Hematopoietic multipotent progenitor cell treated with erythropoietin and hydrocortisone succinate and interleukin-3 and kit ligand, for 17 days (in vitro differentiated cells): ENCODE results near the gene BPGM.
"Not testable (repeated sequence)": the region's sequence is repeated elsewhere in the genome, so short reads cannot be mapped to it uniquely, and the experiment has no call there.

Experiments
- DNase-seq: peaks from one replicate; pipeline ENCODE4 v3.0.0-alpha.2; 2015; ENCODE audit warnings: low spot score

Gene BPGM

DNA sequence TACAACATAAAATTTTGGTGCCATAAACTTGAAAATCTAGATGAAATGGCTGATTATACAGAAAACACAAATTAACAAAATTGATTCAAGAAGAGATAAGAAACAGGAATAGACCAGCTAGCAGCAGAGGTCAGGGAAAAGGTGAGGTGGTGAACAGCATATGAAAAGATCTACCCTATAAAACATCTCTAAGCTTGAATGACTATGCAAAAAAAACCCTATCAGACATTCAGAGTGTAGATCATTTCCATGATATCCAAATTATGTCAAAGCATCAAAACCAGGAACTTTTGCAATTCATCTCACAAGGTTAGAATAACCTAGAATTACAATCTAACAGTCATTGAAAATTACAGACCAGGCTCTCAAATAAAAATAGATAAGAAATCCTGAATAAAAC, 14.6 kb upstream of the BPGM start:
- DNase-seq = no peak

DNA sequence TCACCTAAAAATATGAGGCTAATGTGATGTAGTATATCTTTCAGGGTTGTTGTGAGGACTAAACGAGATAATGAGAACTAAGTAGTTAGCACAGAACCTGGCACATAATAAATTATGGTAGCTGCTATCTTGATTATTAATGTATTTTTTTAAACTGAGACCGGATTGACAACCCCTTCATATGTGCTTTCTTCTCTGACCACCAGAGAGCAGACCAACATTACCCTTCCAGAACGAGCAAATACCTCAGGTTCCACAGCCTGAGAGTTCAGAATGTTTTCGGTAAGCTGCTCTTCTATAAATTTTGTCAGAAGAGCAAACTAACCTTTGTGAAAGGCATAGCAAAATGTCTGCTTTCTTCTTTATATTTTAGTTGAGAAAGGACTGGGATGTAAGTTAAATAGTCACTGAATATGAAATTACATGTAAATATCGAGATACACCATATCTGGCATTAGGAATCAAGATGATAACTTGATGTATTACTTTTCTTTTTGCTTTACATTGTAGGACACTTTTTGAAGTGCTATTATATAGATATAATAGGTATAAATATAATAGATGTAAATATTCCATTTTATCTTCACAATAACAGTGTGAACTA, 13.6 kb upstream of the BPGM start:
- peak; percentile 85 for DNase-seq

DNA sequence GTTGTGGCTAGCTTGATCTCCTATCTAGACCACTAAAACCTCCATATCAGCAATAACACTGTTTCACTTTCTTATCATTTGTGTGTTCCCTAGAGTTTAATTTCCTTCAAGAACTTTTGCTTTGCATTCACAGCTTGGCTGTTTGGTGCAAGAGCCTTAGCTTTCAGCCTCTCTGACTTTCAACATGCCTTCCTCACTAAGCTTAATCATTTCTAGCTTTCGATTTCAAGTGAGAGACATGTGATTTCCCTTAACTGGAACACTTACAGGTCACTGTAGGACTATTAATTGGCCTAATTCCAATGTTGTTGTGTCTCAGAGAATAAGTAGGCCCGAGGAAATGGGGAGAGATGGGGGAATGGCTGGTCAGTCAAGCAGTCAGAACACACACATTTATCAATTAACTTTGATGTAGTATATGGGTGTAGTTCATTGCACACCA, 10.6 kb upstream of the BPGM start:
- peak; percentile 44 for DNase-seq

DNA sequence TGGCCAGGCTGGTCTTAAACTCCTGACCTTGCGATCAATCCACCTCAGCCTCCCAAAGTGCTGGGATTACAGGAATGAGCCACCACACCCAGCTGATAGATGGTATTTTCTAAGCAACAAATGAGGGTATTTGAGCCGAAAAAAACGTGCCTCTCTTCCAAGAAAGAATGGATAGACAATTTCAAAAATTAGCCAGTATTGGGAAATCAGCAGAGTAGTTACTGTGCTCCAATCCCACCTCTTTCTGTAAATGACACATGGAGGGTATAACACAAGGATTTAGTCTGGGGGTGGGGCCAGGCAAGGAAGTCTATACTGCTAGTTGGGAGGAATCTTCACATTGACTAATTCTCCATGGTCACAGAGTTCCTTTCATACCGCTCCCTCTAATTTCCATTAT, 9.2 kb upstream of the BPGM start:
- no peak for DNase-seq

DNA sequence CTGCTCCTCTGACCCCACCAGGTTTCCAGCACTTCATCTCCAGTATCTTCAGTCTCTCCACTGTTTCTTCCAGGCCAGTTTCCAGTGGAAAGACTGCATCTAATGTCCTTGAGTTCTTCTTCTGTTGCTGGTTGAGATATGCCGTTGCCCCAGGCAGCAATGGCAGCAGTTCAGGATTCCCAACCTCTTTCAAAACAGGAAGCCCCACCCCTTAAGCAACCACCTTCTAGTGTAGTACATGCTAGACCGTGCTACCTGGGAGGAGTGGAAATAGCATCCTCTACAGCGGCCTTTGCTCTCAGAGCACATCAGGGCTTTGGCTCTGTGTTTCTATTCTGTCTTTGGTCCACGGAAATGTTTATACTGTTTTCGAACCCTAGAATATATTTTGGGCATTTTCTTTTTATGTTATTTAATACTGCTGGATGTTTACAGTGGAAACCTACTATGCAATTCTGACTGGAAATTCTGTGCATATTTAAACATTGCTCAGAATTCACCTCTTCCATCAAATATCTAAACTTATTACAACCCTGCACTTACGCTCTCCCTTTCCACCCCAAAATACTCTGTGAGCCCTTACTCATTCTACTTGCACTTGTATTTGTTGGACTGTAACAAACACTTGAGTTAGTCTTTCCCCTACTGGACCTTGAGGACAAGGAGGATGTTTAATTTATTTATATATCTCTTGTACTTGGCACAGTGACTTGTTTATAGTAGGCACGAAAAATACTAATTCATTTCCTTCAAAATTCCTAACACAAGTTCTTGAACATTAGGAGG, 8.5 kb upstream of the BPGM start:
- DNase-seq = peak; percentile 28

DNA sequence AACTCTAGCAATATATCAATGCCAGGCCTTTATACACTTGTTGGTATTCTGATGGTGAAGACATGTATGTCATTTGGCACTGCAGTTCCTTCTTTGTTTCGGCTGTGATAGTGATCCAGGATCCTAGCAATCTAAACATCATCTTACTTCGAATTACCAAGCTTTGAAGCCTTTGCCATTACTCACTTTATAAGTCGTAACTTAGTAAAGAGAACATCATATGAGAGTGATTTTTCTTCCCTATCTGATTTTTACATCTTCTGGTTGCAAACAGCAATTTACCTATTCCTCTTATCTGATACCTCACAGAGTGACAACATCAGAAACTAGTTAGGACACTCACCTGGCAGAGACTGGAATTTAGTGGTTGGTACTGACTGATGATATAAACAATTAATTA, 7.6 kb upstream of the BPGM start:
- DNase-seq = peak; percentile 46

DNA sequence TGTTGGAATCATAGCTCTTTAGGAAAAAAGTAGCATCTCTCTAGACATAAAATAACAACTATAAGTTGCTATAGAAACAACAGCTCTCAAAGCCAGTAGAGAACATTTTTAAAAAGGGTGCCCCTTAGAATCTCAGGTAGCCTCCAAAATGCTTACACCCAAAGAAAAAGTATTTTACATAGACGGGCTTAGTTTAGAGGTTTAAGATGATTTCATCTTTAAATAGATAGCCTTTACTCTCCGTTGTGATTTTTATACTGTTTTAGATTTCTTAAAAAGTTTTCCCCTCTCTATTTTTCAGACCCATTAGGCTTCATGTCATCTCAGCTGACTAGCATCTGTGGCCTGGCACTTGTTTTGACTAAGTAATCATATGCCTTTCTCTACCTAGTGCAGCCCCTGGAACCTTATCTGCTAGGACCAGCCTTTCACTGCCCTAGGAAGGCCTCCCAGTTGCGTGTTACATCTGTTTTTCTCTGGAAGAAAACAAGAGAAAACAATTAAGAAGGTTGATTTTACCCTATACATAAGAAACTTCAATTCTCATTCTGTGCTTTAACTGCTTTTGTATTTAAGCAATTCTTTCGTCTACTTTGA, 6.9 kb upstream of the BPGM start:
- DNase-seq = peak; percentile 86

DNA sequence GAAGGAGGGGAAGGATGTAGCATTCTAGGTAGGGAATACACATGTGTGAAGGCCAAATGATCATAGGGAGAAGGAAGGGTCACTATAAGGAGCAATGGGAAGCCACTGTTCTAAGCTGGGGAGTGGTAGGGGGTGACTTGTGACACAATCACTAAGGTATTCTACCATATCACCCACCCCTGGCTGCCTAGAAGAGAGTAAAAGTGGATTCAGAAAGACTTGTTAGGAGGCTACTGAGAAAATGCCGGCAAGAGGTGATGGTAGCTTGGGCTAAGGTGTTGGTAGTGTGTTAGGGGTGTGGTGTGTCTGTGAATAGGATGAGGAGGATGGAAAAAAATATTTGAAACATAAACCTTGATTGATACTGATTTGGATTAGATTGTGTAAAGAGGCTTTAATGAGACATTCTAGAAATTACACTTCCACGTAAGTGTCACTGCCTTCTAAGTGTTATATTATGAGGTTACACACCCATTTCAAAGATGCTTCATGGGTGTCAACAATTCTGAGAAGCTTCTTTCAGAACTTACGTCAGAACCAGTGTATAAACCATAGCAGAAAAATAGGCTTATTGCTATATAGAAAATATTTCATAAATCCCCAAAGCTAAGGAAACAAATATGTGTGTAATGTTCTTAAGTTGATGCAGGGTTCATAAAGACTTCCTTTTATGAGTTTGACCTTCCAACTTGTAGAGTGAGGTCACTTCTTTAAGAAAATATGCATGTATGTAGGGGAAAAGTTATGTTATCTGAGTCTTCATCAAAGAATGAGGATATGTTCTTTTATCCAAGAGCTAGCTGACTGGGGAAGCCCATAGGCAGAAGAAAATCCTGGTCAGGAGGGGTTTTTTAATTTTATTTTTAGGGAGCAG, 5.6 kb upstream of the BPGM start:
- DNase-seq = peak; percentile 49

DNA sequence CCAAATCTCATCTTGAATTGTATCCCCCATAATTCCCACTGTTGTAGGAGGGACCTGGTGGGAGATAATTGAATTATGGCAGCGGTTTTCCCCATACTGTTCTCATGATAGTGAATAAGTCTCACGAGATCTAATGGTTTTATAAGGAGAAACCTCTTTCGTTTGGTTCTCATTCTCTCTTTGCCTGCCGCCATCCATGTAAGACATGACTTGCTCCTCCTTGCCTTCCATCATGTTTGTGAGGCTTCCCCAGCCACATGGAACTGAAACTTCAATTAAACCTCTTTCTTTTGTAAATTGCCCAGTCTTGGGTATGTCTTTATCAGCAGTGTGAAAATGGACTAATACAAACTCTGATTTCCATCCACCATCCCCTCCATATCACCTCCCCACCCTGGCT, 4.7 kb upstream of the BPGM start:
- not testable (repeated sequence) for DNase-seq

DNA sequence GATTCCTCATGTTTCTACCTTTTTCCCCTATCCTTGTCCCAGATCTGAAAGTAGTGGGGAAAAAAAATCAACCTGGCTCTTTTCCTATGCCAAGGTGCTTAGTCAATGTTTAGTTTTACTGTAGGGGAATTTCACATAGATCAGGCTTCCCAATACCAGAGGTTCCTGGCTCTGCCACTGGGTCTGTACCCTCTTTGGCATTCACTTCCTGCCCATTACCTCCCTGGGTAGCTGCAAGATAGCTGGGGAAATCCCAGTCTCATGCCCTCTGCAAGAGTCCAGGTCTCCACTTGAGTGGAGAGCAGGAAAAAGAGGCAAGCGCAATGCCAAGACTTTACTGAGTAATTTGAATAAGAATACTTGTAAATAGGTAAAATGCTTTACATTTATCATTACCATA, 3.5 kb upstream of the BPGM start:
- DNase-seq = peak; percentile 33

DNA sequence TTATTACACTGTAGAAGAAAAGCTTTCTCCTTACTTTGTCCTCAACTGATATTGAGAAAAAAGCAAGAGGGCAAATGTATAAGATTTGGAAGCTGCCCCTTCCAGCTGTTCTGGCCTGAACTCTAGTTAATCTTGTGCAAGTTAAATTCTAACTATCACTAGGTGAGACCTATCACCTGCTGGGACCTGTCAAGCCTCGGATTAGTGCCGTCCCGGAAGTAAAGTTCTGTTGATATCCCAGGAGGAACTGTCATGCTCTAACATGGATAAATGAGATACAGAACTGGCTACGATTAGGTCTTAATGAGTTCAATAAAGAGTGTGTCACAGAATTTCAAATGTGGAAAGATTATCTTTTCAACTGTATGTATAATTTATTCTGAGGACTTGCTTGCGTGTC, 1.2 kb upstream of the BPGM start:
- no peak for DNase-seq

DNA sequence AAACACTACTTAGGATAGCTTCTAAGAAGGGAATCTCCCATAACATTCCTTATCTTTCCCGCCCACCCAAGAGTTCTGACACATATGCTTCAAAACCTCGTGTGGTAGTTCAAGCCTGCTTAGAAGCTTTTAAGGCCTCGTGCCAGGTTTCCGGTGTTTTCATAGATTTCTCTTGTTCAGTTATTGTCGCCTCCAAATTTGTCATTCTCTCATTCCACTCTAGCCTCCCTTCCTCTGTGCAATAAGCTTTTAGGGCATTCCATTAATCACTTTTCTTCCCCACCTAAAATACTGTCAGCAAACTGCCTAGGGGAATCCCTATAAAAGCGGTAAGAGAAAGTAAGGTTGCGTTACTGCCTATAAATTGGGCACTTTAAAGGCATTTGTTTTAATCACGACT, 718 bp upstream of the BPGM start:
- DNase-seq = peak; percentile 69

DNA sequence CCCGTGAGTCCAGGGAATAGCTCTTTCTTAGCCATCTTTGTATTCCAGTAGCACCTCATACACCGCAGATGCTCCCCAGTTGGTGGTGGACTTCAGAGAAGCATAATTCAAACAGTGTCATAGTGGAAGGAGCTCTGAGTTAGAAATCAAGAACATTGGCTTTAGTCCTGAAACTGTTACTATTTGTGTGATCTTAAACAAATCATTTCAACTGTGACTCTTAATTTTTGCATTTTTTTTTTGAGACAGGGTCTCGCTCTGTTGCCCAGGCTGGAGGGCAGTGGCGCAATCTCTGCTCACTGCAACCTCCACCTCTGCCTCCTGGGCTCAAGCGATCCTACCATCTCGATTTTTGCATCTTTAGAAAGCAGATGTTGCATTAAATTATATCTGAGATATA, 1.8 kb downstream of the BPGM start:
- peak; percentile 24 for DNase-seq

DNA sequence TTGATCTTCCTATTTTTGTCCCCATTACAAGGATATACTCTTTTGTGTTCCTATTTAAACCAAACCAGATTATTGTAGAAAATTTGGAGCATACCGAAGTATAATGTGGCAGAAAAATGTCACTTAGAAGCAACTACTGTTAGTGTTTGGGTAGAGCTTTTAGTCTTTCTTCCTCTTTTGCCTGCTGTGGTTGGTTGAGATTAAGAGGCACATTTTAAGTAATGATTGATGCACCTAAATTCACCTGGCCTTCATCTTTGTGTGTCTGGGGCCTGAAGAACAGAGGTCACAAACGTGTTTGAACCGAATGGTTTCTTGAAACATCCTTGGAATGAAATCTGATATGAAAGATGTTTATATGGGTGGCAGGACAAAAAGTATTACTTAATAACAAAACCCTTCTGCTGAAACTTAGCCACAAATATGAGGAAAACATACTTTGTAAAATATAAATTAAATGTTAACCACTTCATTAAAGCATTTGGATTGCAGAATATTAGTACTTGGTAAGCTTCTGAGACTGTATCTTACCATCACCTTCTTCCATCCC, 2.6 kb downstream of the BPGM start:
- peak; percentile 31 for DNase-seq

DNA sequence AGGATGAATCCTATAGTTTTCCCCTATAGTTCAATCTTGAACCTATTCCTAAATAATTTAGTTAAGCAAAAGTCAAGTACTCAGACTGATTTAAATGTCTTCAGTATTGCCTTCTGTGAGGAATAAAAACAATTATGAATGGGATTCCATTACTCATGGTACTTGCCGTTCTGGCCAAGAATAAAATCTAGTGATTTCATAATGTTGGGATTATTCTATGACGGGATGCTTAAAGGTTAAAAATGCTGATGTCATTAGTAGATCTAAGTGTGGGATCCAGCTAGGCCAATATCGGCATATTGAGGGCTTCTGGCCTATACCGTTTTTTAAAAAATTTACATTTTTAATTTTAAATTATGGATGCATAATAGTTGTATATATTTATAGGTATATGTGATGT, 5.3 kb downstream of the BPGM start:
- no peak for DNase-seq

DNA sequence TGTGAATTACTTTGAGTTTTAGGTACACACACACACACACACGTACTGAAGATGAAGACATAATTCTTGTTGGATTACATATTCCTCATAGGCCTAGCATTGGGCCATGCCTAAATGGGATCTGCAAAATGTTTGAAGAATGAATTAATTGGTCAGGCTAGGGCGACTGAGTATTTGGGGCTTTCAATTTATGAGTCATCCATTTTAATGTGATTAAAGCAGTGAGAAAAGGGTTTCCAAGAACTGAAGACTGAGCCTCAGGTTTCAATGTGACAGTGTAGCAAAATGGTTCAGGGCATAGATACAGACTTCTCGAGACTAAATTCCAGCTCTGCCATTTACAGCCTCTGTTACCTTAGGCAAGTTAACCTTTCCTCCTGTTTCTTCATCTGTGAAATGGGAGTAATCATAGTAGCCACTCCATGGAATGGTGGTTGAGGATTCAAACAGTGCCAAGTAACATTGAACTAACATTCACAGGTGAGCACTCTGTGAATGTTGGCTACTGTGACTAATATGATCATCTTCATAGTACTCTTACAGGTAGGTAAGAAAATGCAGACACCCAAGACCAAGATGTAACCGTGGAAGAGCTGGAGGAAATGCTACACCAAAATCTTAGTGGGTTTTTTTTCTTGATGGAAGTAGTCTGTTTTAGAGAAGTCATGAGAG, 7.6 kb downstream of the BPGM start:
- DNase-seq = no peak

DNA sequence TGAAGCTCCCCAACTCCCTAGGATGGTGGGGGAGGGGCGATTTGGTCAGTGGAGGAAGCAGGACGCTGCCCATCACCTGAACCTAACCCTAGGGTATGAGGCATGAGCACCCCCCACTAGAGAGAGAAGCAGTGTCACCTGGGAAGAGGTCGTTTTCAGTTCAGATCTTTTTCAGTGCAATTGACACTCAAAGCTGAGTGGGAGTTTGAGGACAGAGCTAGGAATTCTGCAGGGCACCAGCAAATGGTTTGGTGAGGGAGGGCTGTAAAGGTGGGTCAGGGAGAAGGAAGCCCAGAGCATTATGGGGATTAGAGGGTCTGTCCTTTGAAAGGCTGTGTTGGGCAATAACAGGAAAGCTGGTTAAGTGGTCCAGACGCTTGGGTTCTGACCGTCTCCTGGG, 10.9 kb downstream of the BPGM start:
- DNase-seq = no peak

DNA sequence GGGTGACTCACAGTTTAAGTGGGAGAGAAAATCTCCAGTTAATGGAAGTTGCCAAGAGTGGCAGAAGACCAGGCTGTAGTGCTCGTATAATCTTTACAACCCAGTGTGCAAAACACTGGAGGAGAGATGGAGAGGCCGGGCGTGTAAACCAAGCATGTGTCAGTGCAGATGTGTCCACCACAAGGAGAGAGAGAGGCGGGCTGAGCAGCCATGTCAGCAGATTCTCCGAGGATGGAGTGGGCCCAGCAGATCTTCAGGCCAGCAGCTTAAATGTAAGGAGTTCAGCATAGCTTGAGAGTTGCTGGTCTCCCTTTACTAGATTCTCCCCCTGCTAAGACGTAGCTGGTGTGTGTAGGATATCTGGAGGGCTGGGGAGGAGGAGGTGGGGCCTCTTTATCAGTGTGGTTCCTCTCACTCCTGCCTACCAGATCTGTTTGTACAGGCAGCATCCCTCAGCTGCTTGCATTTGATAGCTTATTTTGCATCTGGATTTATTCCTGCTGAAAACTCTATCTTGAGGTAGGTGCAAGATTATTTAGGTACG, 13.7 kb downstream of the BPGM start:
- DNase-seq = peak; percentile 79

DNA sequence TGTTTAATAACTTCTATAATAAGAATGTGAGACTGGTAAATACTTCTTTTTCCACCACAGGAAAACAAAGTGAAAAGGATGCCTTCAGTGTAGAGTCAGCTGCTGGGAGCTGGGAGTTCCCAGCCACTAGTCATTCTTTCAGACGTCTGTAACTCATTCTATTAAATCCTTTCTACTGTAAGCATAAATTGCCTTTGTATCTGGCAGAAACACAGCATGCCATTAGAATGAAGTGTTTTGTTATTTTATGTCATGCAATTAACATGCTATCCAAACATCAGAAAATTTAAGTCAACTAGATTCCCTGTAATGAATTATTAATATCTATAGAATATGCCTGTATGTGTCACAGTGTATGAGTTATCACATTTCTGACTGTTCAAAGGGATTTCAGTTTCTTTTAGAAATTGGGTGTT, 14.3 kb downstream of the BPGM start:
- DNase-seq = no peak

DNA sequence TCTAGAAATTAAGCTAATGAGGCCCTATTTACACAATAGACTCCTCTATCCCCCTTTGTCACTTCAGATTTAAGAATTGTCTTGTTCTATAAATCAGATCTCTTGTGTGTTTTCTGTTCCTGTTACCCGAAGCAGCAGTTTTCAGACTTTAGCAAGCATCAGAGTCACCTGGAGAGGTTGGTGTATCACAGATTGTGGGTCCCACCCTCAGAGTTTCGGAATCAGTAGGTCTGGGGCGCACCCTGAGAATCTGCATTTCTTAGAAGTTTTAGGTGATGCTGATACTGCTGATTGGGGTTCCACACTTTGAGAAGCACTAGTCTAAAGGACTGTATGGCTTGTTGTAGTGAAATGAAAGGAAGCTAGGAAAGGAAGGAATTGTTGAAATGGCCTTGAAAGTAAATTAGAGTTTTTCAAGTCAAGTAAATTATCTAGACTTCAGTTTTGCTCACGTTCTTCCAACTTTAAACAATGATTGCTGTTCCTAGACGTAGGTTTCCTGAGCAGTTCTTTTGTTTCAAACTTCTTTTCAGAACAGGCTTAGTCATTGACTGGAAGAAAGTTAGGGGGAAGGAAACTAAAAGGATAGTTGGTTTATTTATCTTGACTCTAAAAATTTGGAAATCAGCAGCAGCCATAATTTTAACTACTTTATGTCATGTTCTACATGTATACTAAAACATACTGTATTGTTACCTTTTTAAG, 15.7 kb downstream of the BPGM start:
- no peak for DNase-seq

DNA sequence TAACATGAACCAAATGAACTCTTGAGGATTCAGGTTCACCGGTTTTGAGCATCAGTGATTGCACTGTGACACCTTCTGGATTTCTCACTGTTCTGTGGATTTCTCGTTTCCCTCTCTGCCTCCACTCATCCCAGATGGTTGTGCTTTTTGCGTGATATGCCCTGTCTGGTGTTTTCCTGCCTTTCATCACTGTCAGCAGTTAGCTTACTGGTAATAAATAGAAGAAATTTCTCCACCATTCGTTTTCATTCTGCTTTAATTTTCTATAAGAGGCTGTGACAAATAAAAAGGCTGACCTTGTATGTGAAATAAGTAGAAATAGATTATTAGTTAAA, 16.2 kb downstream of the BPGM start:
- DNase-seq = no peak
